ES-I3 (cell line): ENCODE measurements around the gene MYO16.

ENCODE experiments used
- H3K36me3 ChIP-seq: 2 replicates; pipeline ENCODE4 v1.6.1; 2013; ENCODE audit warnings: mild to moderate bottlenecking, low read length, control low read depth, moderate library complexity; ENCODE audit not compliant: insufficient read depth
- H3K4me1 ChIP-seq: 2 replicates; pipeline ENCODE4 v1.6.1; 2013; ENCODE audit warnings: mild to moderate bottlenecking, control low read depth, low read length; ENCODE audit not compliant: insufficient read depth
- H3K9ac ChIP-seq: 2 replicates; pipeline ENCODE4 v1.6.1; 2013; ENCODE audit warnings: low read depth, mild to moderate bottlenecking, low read length, moderate library complexity
- H3K9me3 ChIP-seq: 2 replicates; pipeline ENCODE4 v1.6.1; 2013; ENCODE audit warnings: mild to moderate bottlenecking, low read length, moderate library complexity; ENCODE audit not compliant: control insufficient read depth, insufficient read depth

Gene MYO16

DNA sequence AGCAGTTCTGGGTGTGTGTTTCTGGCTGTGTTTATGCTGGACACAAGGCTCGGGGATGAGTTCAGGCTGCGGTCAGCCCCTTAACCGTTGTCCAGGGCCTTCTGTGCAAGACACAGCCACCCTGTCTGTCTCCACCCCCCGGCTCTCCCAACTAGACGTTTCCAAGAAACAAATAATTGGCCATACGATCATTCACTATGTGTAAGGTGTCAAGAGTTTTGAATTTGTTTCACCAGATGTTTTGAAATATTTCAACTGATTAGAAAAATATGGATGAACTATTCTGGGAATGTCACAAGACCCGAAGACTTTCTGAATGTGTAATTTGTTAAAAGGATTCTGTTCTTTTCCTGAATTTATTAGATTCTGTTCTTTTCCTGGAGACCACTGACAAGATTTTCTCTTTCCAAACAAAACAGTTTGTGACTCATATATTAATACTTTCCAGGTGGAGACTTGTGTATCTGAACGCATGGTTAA is 318.2 kb downstream of the MYO16 start:
- no peaks in the 10 kb centered on the region for H3K36me3 ChIP-seq
- H3K4me1 ChIP-seq, result no peaks in the 10 kb centered on the region
- H3K9ac ChIP-seq, result no peak overlapping the region
- H3K9me3 ChIP-seq, result no peaks in the 10 kb centered on the region

DNA sequence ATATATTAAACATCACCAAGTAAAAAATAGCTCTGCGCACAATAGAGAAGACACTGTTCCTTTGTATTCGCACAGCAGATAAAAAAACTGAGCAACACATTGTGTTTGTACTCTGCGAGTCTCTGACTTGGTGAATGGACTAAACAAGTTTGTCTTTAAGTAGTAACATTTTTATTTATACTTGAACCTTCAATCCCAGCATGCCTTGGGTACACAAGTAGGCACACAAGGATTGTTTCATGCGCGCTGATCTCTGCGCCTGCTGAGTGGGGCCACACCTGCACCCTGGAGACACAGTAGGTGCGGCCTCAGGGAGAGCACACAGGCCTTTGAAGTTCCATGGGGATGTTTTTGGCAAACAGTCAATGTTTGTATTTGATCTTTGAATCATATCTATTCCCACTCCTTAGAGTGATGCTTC is 318.9 kb downstream of the MYO16 start:
- H3K4me1 ChIP-seq, result no peaks in the 10 kb centered on the region
- no peaks in the 10 kb centered on the region for H3K9me3 ChIP-seq
- H3K9ac ChIP-seq, result no peak overlapping the region
- H3K36me3 ChIP-seq, result no peaks in the 10 kb centered on the region

DNA sequence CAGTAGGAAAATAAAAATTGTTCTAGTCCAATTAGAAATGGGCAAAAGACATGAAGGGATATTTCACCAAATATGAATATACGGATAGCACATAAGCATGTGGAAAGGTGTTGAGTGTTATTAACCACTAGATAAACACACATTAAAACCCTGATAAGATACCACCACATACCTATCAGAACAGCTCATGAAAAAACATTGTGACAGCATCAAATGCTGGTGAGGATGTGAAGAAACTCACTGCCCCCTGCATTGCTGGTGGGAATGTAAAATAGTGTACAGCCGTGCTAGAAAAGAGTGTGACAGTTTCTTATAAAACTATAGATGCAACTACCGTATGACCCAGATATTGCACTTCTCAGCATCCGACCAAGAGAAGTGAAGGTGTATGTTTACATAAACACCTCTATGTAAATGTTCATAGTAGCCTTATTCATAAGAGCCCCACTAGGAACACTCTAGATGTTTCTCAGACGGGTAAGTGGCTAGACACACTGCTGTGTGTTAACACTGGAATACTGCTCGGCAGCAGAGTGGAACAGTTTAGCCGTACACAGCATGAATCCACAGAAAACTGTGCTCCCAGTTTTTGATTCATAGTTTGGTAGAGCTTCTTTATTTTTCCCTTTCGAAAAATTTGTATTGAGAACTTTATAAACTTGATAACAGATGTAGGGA is 321.1 kb downstream of the MYO16 start:
- no peaks in the 10 kb centered on the region for H3K9me3 ChIP-seq
- no peaks in the 10 kb centered on the region for H3K36me3 ChIP-seq
- no peak overlapping the region for H3K9ac ChIP-seq
- H3K4me1 ChIP-seq, result no peaks in the 10 kb centered on the region

GRCh38 chr13:108955741-108956140 is 326.3 kb downstream of the MYO16 start:
- Histone ChIP-seq H3K9me3 (no peaks in the 10 kb centered on the region), H3K36me3 (no peaks in the 10 kb centered on the region), H3K9ac (no peak overlapping the region), H3K4me1 (peaks cover 5% of the 10 kb centered on the region; the same call in 1 of the 2 replicates)

- Histone ChIP-seq H3K9ac (no peak overlapping the region), H3K36me3 (no peaks in the 10 kb centered on the region), H3K9me3 (no peaks in the 10 kb centered on the region), H3K4me1 (peaks cover 5% of the 10 kb centered on the region; the same call in 1 of the 2 replicates)
Measured at GRCh38 chr13:108957369-108958012, 328.1 kb downstream of the MYO16 start.

- Histone ChIP-seq H3K9ac (no peak overlapping the region), H3K4me1 (peaks cover 5% of the 10 kb centered on the region; the same call in 1 of the 2 replicates), H3K9me3 (no peaks in the 10 kb centered on the region), H3K36me3 (no peaks in the 10 kb centered on the region)
Measured at GRCh38 chr13:108958013-108958376, 328.6 kb downstream of the MYO16 start.

DNA sequence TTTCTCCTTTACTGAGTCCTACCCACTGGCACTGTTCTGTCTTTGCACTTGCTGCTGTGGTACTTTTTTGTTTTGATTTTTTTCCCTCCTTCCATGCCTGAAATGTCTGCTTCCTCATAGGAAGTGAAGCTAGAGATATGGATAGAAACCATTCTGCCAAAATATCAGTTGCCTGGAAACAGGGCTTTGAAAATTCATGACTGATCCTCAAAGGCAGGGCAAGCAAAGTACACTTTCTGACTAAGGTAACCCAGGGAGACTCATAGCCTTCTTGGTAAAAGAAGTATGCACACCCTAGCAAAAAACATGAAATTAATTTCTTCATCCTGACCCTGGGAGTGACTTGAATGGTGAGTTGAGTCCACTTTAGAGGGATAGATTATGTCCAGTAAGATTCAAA is 329.8 kb downstream of the MYO16 start:
- no peak overlapping the region for H3K9ac ChIP-seq
- H3K4me1 ChIP-seq, result peaks cover 5% of the 10 kb centered on the region; the same call in 1 of the 2 replicates
- no peaks in the 10 kb centered on the region for H3K36me3 ChIP-seq
- H3K9me3 ChIP-seq, result no peaks in the 10 kb centered on the region

DNA sequence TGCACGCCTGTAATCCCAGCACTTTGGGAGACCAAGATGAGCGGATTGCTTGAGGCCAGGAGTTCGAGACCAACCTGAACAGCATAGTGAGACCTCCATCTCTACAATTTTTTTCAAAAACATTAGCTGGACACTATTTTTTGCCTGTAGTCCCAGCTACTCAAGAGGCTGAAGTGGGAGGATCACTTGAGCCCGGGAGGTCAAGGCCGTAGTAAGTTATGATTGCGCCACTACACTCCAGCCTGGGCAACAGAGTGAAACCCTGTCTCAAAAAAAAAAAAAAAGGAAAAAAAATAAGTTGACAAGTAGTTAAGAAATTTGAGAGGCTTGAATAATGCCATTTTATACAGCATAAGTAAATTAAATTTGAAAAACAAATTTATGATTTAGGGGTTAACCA is 330.6 kb downstream of the MYO16 start:
- peaks cover 5% of the 10 kb centered on the region; the same call in 1 of the 2 replicates for H3K4me1 ChIP-seq
- no peaks in the 10 kb centered on the region for H3K9me3 ChIP-seq
- H3K9ac ChIP-seq, result no peak overlapping the region
- no peaks in the 10 kb centered on the region for H3K36me3 ChIP-seq

DNA sequence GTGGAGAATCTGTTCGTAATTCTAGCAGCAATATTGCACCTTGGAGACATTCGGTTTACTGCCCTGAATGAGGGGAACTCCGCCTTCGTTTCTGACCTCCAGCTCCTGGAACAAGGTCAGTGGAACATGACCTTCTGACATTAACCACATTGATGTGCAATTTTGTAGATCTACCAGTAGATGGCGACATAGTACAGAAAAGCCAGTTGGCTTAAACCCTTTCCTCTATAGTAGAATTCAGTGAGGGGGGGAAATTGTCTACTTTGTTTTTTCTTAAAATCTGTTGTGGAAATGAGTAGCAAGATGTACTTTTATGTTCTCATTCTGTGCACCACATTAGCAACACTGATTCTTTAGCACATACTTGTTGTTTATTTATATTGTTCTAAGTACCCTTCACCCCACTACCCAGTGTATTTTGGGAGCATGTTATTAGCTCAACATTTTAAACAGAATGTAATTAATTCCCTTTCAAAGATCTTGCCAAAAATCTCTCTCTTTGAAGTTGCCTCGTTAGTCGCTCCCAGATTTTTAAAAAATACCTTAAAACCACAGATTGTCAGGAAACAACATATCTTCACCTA is 332.2 kb downstream of the MYO16 start:
- no peak overlapping the region for H3K9ac ChIP-seq
- peaks cover 5% of the 10 kb centered on the region; the same call in 1 of the 2 replicates for H3K4me1 ChIP-seq
- no peaks in the 10 kb centered on the region for H3K36me3 ChIP-seq
- H3K9me3 ChIP-seq, result no peaks in the 10 kb centered on the region

DNA sequence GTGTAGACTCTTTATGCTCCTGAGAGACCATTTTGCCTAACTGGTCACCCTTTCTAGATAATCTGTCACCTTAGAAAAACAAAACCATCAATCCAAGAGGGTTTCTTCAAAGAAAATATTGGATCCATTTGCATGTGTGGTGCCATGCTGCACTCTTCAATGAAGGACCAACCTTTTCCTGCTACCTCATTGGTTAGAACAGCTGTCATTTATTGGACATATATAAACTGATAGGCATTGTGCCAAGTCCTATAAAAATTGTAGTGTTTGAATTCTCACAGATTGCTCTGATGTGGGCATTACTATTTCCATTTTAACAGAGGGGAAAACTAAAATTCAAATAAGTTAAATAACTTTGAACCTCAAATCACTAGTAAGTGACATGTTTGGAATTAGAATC is 333.2 kb downstream of the MYO16 start:
- peaks cover 1% of the 10 kb centered on the region; the same call in 1 of the 2 replicates for H3K4me1 ChIP-seq
- H3K36me3 ChIP-seq, result no peaks in the 10 kb centered on the region
- H3K9ac ChIP-seq, result no peak overlapping the region
- no peaks in the 10 kb centered on the region for H3K9me3 ChIP-seq

DNA sequence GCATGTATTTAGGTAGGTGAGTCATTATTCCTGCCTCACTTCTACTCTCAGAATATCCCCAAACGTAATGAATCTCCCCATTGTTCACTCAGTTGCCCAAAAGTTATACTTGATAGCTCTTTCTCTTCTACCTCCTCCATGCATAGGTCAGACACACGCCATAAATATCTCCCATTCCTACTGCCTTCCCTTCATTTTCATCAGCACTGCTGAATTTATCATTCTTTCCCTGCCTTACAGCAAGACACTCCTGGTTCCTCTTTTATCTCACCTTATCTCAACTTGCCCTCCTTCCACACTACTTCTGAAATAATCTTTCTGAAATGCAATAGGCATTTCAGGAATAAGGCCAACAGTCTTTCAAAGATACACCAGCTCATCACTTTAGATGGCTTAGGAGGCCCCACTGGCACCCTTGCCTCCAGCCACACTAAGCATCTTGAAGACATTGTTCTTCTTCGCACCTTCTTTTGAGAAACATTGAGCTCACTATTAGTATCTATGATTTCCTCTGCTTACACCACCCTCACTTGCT is 333.9 kb downstream of the MYO16 start:
- Histone ChIP-seq H3K36me3 (no peaks in the 10 kb centered on the region), H3K9ac (no peak overlapping the region), H3K4me1 (no peaks in the 10 kb centered on the region), H3K9me3 (no peaks in the 10 kb centered on the region)

DNA sequence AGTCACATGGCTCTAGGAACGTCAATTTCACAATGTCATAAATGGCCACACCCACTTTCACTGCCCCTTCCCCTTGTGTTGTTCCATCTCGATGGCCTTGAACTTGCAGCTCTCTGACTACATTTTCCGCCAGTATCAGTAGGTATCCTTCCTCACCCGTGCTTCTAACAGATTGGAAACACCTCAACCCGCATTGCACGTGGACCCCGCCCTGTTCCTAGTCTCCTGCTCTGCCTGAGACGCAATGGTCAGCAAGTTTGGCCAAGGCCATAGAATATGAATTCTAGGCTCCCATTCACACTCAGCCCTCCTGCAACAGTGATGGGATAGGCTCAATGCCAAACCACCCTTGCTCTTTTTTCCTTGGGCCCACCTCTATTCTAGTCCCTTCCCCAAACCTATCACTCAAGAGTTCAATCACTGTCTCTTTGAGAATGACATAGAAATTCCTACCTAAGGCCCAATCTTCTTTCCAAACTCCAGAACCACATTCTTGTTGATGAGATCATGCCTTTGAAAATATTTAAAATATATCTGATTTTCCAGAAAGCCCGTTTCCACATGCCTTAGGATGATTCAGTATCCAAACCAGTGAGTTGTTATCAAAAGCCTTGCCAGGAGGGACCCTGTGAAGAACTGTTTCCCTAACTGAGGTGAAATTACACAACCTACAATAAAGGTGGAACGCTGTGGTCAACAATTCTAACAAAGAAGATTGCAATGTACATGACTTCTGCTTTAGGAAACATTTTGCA is 334.6 kb downstream of the MYO16 start:
- no peak overlapping the region for H3K9ac ChIP-seq
- H3K4me1 ChIP-seq, result no peaks in the 10 kb centered on the region
- H3K9me3 ChIP-seq, result no peaks in the 10 kb centered on the region
- H3K36me3 ChIP-seq, result no peaks in the 10 kb centered on the region

DNA sequence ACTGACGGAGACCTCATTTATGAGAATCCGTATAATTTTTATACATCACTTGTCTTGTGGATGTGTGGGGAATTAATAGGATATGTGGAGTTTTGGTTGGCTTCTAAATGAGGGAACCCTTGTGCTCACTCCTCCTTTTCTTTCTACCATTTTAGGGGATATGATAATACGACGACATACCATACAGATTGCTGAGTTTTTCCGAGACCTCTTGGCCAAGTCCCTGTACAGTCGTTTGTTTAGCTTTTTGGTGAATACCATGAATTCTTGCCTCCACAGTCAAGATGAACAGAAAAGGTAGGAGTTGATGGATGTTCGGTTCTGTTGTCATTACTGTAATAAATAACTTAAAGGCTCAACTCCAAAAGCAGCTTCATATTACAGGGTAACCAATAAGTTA is 335.2 kb downstream of the MYO16 start:
- Histone ChIP-seq H3K9ac (no peak overlapping the region), H3K9me3 (no peaks in the 10 kb centered on the region), H3K4me1 (no peaks in the 10 kb centered on the region), H3K36me3 (no peaks in the 10 kb centered on the region)

GRCh38 chr13:108967371-108967770 is 338.0 kb downstream of the MYO16 start:
- Histone ChIP-seq H3K9me3 (no peaks in the 10 kb centered on the region), H3K9ac (no peak overlapping the region), H3K36me3 (no peaks in the 10 kb centered on the region), H3K4me1 (no peaks in the 10 kb centered on the region)
